Islet precursor cell (in vitro differentiated cells): ENCODE measurements around the gene CBFA2T3.

ENCODE experiments used
- DNase-seq: peaks from one replicate; pipeline ENCODE4 v3.0.0-alpha.2; 2018

CBFA2T3 gene

DNA sequence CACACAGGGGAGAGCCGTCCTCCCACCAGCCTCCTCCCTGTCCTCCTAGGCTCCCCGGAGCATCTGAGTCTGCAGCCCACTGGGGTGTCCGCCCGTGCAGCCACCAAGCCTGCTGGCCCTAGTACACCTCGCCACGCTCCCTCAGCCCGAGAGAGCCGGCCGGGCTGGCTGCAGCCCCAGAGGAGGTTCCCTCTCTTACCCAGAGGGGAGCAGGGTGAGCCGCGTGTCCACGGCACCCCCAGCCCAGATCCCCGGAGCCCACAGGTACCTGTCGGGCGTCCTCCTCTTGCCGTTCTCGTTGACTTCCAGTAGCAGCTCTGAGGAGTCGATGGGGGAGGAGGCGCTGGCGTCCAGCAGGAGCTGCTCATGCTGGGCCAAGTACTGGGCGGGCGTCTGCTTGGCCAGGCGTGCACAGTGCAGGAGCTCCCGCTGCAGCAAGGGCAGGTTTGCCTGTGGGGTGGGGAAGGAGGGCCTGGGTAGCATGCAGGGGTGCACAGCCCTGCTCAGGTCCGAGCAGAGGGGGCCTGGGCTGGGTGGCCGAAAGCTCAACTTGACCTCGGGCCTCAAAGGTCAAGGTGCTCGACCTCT lies 91.2 kb downstream of the CBFA2T3 start:
- no peak for DNase-seq

DNA sequence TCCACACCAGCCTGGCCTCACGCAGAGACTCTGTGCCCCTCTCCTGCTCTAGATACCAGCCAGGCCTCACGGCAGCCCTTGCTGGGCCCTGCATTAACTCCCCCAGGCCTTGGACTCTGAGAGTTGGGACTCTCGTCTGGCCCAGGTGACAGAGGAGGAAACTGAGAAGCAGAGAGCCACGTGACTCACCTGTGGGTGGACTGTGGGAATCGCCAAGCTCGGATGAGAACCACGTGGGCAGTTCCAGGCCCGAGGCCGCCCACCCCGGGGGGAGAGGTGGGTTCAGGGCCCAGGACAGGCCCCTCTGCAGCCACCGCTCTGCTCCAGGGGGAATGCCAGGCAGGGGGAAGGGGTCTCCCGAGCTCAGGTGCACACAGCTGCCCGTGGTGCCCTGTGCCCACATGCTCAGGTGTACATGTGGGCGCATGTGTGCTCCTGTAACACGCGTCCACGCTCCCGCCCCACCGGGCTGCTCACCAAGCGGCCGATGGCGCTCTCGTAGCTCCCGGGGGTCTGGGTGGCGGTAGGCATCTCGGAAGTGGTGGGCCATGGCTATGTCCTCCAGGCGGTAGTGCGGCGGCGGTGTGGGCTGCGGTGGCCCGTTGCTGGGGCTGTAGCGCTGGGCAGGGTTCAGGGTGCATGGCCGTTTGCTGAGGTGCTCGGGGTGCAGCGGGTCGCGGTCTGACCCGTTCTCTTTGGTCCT lies 92.3 kb downstream of the CBFA2T3 start:
- no peak for DNase-seq

DNA sequence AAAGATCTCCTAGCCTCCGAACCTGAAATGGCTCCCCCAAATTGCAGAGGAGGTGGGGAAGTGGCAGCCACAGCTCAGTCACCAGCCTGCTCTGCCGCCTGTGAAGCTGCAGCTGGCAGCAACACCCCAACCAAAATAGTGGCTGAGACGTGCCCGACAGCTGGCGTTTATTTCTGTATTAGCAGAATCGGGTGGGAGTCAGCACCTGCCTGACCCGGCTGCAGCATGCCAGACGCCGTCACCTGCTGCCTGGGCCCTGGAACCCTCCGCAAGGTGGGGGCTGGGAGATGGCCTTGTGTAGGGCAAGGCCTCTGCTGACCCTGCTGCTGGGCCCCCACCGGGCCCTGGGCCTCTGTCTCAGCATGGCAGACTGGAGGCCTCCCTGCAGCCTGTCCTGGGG lies 93.1 kb downstream of the CBFA2T3 start:
- DNase-seq = no peak

GRCh38 chr16:88883117-88883895 lies 93.7 kb downstream of the CBFA2T3 start:
- no peak for DNase-seq

DNA sequence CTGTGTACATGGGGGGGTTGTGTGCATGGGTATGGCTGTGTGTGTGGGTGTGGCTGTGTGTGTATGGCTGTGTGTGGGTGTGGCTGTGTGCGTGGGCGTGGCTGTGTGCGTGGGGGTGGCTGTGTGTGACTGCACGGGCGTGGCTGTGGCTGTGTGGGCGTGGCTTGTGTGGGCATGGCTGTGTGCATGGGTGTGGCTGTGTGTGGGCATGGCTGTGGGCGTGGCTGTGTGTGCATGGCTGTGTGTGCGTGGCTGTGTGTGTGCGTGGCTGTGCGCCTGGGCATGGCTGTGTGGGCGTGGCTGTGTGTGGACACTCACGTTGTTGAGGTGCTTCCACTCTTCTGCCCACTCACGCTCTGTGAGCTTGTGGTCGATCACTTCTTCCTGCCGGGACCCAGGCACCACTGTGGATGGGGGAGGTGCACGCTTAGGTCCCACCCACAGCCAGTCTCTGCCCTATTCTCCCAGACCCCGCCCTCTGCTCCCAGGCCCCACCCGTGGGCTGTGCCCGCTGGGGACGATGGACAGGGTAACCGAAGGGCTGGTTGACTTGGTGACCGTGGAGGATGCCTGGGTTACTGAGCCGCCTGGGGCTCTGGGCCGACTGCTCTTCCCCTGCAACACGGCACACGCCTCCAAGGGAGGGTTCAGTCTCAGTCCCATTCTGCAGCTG lies 94.5 kb downstream of the CBFA2T3 start:
- no peak for DNase-seq

DNA sequence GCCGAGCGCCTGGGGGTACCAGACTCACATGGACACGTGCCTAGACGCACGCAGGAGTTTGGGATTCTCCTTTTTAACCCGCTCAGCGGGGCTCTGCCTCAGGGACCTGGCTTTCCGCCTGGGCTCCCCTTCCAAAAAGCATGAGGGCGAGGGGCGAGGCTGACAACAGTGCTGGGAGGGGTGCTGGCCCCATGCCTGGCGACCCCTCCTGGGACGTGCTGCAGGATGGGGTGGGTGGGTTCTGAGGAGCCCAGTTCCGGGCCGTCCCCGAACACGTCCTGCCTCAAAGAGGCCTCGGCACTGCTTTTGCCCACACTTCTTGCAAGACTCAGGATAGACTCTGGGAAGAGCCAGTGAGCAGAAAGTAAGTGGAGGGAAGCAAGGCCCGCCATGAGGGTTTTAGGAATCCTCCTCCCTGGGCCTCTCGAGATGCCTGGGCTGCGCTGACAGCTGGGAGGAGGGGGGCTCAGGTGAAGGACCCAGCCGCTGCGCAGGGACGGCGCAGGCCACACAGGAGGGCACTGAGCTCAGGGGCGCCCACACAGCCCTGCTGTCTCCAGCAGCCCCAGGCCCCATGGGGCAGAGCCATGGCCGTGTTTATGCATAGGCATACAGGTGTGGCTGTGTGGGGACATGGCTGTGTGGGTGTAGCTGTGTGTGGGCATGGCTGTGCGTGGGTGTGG lies 95.2 kb downstream of the CBFA2T3 start:
- DNase-seq = no peak

DNA sequence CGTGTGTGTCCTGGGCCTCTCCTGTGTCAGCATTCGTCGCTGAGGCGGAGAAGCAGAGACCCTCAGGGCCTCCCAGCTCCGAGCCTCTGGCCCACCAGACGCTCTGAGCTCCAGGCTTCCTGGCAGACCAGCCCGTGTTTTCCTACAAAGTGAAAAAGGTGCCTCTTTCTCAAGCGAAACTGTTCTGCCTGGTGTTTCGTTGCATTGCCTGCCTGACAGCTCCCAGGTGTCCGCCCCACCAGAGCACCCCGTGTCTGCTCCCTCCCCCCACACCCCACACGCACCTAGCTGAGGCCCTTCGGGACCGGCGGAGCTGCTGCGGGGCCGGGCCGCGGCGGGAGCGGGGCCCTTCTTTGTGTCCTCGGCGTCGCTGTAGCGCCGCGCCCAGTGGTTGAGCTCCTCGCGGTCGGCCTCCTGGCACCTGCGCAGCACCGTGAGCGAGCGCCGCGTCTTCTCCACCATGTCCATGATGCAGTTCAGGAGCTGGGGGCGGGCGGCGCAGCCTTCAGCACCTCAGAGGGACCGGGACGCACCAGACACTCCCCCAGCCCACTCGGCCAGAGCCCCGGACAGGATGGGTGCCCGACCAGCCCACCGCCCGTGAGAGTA lies 95.9 kb downstream of the CBFA2T3 start:
- no peak for DNase-seq

DNA sequence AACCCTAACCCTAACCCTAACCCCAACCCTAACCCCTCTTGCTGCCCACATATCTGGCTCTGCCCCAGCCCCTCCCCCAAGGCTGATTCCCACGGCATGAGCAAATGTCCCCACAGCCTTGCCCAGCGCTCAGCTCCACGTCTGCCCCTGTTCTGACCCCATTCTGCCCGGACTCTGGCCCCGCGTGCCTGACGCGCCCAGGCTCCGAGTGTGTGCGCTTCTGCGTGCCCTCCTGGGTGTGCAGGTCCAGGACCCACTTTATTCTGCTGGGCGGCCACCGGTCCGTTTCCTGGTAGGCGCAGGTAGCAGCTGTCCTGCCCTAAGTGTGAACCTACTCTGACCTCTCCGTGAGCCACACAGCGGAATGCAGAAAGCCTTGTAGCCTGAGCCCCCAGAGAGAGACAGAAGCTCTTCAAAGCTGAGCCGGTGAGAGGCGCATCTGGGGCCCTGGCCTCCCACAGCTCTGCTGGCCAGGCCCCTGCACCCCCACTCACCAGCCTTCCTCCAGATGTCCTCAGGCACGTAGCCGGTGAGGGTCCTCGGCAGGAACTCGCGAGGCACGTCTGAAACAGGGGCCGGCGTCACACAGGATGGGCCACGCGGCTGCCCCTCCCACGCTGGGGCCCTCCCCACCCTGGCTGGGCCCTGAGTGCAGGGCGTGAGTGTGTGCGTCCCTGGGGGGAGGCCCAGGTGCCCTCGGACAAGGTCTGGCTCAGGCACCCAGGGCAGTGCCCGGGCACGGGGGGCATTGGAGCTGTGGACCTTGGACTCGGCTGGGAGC lies 96.6 kb downstream of the CBFA2T3 start:
- no peak for DNase-seq

DNA sequence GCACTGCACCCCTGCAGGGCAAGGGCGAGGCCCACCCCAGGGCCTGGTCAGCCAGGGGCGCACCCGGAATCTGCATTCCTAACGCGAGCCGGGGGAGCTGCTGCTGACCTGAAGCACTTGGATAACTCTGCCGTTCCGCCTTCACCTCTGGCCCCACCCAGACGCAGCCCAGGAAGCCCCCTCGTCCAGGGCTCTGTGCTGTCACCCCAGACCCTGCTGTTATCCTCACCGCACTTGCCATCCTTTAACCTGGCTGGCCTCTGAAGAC lies 97.3 kb downstream of the CBFA2T3 start:
- no peak for DNase-seq

GRCh38 chr16:88878967-88879787 lies 97.8 kb downstream of the CBFA2T3 start:
- DNase-seq = no peak

DNA sequence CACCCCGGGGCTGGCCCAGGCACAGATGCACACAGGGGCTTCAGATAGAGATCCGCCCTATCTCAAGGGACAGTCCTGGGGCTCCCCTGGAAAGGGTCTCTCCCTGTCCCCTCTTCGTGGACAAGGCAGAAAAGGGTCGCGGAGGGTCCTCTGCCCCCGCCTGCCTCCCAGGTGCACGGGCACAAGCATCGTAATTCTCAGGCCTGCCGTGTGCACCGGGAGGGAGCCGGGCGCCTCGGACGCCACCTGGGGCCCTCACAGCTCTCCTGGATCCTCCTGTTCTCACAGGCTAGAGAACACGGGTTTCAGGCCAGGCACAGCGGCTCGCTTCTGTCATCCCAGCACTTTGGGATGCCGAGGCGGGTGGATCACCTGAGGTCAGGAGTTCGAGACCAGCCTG lies 98.7 kb downstream of the CBFA2T3 start:
- no peak for DNase-seq

- DNase-seq = no peak
Observed at GRCh38 chr16:88877564-88878289, 99.3 kb downstream of the CBFA2T3 start.

DNA sequence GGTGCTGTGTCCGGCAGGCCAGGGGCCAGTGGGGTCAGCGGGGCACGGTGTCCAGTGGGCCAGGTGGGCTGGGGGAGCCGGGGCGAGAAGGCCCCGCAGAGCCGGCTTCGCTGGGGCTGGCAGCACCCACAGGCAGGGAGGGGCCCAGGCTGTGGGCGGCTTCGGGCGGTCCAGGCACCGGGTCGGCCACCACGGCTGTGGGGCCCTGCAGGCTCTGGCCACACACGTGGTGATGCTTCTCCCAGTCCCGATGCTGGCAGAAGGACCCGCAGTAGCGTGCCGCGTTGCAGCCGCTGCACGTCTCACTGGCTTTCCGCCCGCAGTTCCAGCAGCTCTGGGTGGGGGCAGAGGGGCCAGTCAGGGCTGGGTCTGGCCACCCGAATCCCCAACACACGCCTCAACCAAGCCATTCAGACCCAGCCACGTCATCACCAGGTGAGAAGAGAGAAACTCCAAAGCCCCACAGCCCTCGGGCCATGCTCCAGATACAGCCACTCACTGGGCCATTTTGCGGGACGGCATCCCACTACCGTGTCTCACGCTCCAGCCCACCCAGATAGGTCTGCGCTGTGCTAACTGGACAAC lies 100.0 kb downstream of the CBFA2T3 start:
- no peak for DNase-seq

DNA sequence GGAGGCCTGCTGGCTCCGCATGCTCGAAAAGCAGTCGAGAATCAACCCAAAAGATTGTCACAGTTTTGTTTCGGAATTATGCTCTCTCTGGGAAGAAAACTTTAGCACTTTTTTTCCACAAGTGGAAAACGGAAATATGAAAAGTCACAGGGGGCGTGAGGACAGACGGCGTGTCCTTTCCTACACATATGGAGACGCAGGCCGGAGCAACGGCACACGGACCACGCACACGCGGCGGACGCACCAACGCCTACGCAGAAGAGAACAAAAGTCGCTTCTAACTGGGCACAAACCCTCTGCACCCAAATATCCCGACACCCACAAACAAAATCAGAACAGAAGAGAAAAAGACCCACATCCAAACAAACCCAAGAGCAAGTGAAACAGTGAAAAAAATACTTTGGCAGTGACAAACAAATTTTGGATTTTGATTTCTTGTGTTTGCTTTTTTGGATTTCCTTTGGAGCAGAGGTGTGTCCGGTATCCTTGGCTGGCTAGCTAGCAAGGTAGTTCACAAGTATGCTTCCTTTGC lies 101.2 kb downstream of the CBFA2T3 start:
- DNase-seq = no peak

GRCh38 chr16:88874938-88875599 lies 101.9 kb downstream of the CBFA2T3 start:
- DNase-seq = no peak

- no peak for DNase-seq
Observed at GRCh38 chr16:88872650-88873331, 104.2 kb downstream of the CBFA2T3 start.

DNA sequence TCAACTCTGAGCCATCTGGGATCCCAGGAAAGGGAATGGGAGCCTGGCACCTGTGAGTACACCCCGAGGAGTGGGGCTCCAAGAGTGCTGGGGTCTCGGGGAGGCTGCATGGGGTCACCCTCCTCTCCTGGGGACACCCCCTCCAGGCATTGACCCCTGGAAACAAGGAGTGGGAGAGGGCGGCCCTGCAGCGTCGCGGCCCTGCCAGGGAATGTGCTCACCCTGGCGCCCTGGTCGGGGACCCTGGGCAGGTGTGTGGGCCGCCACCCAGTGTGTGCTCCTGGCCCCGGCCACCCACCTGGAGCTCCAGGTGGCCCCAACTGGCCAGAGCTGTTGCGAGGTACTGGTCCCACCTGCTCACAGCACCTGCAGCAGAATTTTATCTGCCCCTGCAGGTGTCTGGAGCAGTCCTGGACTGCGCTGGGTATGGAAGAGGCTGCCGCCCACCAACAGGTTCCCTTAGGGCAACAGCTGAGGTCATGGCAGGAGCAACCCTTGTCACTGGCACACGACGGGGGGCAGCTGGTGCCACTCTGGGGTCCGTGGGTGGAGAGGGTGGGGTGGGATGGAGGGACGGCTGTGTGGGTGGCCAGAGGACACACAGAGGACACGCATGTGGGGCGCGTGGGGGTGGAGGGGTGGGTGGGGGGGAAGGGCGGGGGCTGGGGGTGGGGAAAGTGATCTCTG lies 105.1 kb downstream of the CBFA2T3 start:
- no peak for DNase-seq

GRCh38 chr16:88871349-88871702 lies 105.7 kb downstream of the CBFA2T3 start:
- DNase-seq = no peak
